ENCODE measurements around the gene TIRAP.
"Not testable (repeated sequence)": the region's sequence is repeated elsewhere in the genome, so short reads cannot be mapped to it uniquely, and the experiment has no call there.

TIRAP gene

GRCh38 chr11:126288237-126288636 is 5.3 kb downstream of the TIRAP start:
- DNase-seq, result no peak

DNA sequence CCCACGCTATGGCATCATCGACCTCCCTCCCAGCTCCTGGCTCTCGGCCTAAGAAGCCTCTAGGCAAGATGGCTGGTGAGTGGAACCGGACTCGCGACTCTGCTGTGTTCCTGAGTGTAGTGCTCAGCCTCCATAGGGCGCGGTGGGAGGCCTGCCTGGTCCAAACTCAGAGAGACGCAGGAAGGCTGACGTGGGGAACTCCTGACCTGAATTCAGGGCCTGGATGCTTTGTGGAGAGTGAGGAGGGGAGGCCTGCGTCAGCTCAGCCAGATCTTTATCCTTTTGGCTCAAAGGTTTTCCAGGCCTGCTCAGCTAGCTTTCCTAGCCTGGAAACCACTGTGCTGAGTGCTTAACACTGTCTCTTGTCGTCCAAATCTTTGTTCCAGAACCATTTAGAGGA is 8.0 kb downstream of the TIRAP start:
- no peak for DNase-seq

DNA sequence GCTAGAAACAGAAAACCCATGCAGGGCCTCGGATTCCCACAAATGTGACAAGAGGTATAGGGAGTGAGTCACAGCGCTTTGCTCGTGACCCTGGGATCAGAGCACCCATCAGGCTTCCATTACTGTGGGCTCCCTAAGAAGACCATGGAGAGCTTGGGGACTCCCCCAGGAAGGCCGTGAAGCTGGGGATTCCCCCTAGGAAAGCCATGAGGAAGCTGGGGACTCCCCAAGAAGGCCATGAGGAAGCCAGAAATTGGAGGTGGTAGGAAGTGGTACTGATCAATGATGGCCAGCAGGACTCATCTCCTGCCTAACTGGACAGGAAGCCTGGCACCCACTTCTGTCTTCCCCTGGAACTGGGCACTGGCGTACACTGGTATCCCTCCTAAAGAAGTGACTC is 10.8 kb downstream of the TIRAP start:
- DNase-seq, result no peak

- DNase-seq, result no peak
Observed at GRCh38 chr11:126297004-126297403, 14.1 kb downstream of the TIRAP start.

GRCh38 chr11:126303623-126304456 is 20.9 kb downstream of the TIRAP start, which contains the start of gene DCPS:
DCPS (plus strand) TSS chr11:126304060; CDS start chr11:126304081, 21 bp downstream.
- peak; percentile 47 for DNase-seq

- DNase-seq, result no peak
Observed at GRCh38 chr11:126304457-126305075, 21.7 kb downstream of the TIRAP start.

GRCh38 chr11:126305699-126306098 is 22.8 kb downstream of the TIRAP start:
- DNase-seq, result no peak

- no peak for DNase-seq
Observed at GRCh38 chr11:126307706-126308105, 24.8 kb downstream of the TIRAP start.

GRCh38 chr11:126308271-126308671 is 25.4 kb downstream of the TIRAP start:
- DNase-seq, result no peak

GRCh38 chr11:126308771-126309170 is 25.9 kb downstream of the TIRAP start:
- not testable (repeated sequence) for DNase-seq

DNA sequence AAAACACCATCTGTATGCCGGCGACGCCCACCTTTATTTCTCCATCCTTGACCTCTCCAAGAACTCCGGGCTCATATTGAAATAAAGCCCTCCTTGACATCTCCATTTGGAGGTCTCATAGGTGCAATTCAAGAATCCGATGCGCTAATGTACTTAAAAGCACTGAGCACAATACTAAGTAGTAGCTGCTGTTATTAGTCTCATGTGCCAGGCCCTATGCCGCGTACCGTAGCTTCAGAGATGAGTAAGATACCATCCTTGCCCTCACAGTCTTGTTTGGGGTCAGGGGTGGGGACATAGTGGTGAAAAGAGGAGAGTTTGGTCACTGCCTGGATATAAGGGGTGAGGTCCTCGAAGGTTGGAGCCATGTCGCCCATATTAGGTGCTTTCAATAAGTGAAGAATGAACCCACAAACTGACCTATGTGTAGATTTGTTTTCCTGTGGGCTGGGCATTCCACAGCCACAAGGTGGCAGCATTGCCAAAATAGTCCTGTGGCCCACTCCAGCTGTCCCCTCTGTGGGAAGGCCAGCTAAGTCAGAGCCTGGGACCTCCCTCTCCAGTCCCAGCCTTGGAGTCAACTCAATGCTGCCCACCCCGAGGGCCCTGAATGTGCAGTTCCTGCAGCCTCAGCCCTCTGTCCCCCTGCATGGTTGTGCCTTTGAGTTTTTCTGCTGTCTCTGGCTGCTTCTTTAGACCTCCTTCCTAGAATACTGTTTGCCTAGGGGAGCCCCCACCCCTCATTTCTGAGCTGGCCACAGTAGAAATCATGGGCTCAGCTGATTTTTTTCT is 27.5 kb downstream of the TIRAP start:
- no peak for DNase-seq

DNA sequence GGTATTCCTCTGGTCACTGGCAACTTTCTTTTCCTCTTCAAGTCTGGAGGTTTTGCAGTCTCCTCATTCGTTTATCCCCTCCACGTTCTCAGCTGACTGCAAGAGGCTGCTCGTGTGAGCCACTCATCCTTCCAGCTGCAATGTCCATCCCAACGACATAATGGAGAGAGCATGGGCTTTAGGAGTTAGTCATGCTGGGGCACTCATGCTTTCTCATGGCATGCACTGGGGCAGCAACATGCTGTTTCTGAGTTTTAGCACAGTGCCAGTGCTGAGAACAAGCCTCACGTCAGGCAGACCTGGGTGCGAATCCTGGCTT is 28.1 kb downstream of the TIRAP start:
- DNase-seq, result no peak

DNA sequence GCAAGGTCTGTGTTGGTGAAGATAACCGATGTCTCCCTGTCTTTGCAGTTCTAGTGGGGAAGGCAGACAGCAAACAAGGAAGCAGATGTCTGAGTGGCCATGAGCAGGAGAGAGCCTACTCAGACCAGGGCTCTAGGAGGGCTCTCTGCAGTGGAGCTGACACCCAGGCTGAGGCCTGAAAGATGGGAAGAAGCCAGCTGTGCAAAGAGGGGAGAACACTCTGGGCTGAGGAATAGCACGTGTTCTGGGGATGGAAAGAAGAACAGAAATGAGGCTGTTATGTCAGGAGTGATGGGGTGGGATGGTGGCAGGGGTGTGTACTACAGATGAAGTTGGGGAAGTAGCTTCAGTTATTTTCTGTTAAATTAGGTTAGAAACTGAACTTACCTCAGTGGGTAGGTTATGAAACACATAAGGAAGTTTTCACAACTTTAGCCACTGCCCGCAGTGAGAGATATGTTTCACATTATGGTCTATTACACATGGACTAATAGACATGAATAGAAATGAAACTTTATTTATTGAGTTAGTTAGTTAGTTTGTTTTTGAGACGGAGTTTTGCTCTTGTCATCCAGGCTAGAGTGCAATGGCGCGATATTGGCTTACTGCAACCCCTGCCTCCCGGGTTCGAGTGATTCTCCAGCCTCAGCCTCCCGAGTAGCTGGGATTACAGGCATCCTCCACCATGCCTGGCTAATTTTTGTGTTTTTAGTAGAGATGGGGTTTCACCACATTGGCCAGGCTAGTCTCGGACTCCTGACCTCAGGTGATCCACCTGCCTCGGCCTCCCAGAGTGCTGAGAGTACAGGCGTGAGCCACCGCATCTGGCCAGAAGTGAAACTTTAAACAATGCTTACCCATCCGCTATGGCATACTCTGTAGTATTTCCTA is 28.8 kb downstream of the TIRAP start:
- no peak for DNase-seq

DNA sequence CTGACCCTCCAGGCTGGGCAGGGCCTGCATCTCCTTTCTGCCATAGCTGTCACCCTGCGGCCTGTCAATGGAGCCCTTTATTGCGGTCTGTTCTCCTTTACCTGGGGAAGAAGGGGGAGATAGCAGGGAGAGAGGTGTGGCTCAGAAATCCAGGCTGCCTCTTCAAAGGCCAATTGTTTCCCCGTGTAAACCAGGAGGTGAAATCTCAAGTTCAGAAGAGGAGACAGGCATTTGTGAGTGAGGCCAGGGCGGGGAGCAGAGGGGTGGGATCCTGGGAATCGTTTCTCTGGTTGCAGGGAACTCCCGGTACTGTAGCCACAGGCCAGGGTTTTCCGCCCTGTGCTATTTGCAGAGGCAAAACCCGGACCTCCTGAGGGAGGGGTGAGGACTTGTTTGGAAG is 30.1 kb downstream of the TIRAP start:
- DNase-seq, result no peak

GRCh38 chr11:126313826-126314225 is 30.9 kb downstream of the TIRAP start:
- DNase-seq, result no peak

DNA sequence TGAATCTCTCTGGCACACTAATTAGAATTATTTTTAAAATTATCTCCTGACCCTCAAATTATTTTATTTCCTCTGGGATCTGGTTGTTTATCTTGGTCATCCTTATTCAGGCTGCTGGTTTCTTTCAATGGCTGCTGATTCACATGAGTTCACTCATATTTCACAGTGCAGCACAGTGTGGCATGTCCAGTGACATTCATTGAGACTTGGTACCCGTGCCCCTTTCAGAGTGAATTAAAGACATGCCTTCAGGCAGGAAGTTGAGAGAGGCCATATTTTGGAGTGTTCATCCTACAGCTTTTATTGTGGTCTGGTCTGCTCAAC is 34.5 kb downstream of the TIRAP start:
- no peak for DNase-seq

- no peak for DNase-seq
Observed at GRCh38 chr11:126317756-126318573, 35.1 kb downstream of the TIRAP start.

GRCh38 chr11:126318574-126319373 is 35.9 kb downstream of the TIRAP start:
- no peak for DNase-seq

DNA sequence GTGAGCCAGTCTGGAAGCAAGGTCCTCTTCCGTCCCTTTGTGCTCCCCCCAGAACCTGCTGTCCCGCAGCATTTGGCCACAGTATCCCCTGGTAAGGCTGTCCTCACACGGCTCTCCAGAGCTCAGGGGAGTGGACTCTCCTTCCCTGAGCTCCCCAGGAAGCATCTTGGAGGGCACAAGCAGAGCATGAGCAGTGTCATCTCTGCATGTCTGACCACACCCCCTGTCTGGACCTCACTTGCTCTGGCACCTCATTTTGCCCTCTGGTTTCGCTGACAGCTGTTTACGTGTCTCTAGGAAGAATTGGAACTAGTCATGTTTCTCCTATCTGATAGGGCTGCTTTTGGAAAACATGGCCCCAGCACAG is 36.5 kb downstream of the TIRAP start:
- DNase-seq, result no peak

- DNase-seq, result no peak
Observed at GRCh38 chr11:126322996-126323395, 40.1 kb downstream of the TIRAP start.

All from NCI-H524 treated with DMSO at 0.1 percent for 48 hours (cell line).